Measurements from ENCODE around the gene NOL4L.

Gene NOL4L

DNA sequence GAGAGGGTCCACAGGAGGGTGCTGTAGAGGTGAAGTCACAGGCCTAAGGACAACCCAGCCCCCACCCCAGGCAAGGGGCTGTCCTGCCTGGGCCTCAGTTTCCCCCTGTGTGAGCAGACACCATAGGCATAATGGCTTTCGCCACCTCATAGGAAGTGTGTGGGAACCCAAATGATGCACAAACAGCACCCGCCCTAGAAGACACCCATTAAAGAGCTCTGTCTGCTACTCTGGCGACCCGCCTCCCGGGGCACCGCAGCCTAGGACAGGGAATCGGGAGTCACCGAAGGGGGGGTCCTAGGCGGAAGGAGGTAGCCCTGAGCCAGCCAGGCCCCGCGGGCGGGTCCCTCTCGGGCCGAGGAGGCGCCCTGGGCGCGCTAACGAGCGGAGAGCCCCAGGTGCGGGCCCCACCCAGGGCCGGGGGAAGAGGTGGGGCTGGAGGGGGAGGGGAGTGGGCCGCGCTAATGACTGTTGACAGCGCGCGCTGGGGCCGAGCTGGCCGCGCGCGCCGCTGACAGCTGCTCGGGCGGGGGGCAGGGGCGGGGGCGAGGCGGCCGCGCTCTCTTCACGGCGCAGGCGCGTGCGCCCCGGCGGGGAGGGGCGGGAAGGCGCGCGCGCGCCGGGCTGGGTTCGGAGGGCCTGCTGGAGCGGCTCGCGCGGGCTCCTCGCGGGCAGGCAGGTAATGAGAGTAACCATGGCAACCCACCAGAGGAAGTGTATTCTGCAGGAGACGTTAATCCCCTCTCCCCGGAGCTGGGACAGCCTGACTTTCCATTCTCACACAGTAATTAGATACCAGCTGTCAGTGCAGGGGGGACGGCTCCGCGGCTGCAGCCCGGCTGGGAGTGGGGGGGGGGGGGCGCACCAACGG, 48.9 kb downstream of the NOL4L start:
- Histone ChIP-seq H3K27me3 (ENCODE audit: insufficient read depth, low read length) (peaks cover 27% of the 10 kb centered on the region), H3K9ac (ENCODE audit: low read depth, low read length) (no peak overlapping the region), H3K4me1 (ENCODE audit: insufficient read depth, low read length) (peaks cover 25% of the 10 kb centered on the region), H3K27ac (ENCODE audit: low read depth, low read length) (no peak overlapping the region), H3K9me3 (ENCODE audit: insufficient read depth, low read depth, low read length) (no peaks in the 10 kb centered on the region), H3K36me3 (ENCODE audit: insufficient read depth, low read length) (no peaks in the 10 kb centered on the region), H3K4me3 (ENCODE audit: low read length) (peak overlapping the region; percentile 53)
- 2% methylated on average over 62 of the region's 68 CpGs for WGBS

- peaks cover 25% of the 10 kb centered on the region for H3K4me1 ChIP-seq (ENCODE audit: insufficient read depth, low read length)
- no peak overlapping the region for H3K27ac ChIP-seq (ENCODE audit: low read depth, low read length)
- peak overlapping the region; percentile 53 for H3K4me3 ChIP-seq (ENCODE audit: low read length)
- peaks cover 27% of the 10 kb centered on the region for H3K27me3 ChIP-seq (ENCODE audit: insufficient read depth, low read length)
- no peaks in the 10 kb centered on the region for H3K9me3 ChIP-seq (ENCODE audit: insufficient read depth, low read depth, low read length)
- H3K9ac ChIP-seq (ENCODE audit: low read depth, low read length), result no peak overlapping the region
- 52% methylated on average over 18 of the region's 18 CpGs for WGBS
- H3K36me3 ChIP-seq (ENCODE audit: insufficient read depth, low read length), result no peaks in the 10 kb centered on the region
Measured at GRCh38 chr20:32535316-32535952, 49.7 kb downstream of the NOL4L start.

- H3K9me3 ChIP-seq (ENCODE audit: insufficient read depth, low read depth, low read length), result no peaks in the 10 kb centered on the region
- peaks cover 27% of the 10 kb centered on the region for H3K27me3 ChIP-seq (ENCODE audit: insufficient read depth, low read length)
- 13% methylated on average over 8 of the region's 8 CpGs for WGBS
- H3K4me3 ChIP-seq (ENCODE audit: low read length), result no peak overlapping the region
- no peaks in the 10 kb centered on the region for H3K36me3 ChIP-seq (ENCODE audit: insufficient read depth, low read length)
- peaks cover 25% of the 10 kb centered on the region for H3K4me1 ChIP-seq (ENCODE audit: insufficient read depth, low read length)
- no peak overlapping the region for H3K9ac ChIP-seq (ENCODE audit: low read depth, low read length)
- H3K27ac ChIP-seq (ENCODE audit: low read depth, low read length), result no peak overlapping the region
Measured at GRCh38 chr20:32534661-32535240, 50.4 kb downstream of the NOL4L start.

DNA sequence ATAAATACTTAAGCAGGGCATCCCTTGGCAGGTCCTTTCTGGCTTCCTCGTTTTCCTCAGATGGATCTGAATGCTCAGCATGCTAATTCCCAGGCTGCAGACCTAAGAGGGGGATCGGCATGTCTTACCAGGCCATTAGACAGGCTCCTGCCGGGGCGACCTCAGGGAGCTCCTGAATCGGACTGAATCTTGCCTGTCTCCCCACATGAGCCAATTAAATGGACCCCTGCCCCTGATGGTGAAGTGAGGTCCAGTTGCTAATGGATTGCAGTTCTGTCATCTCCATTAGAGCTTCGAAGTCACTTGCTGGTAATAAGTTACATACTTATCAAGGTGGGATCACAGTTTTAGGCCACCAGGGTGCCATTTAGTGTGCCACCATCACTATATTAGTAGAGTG, 51.4 kb downstream of the NOL4L start:
- Histone ChIP-seq H3K27ac (ENCODE audit: low read depth, low read length) (no peak overlapping the region), H3K36me3 (ENCODE audit: insufficient read depth, low read length) (no peaks in the 10 kb centered on the region), H3K9me3 (ENCODE audit: insufficient read depth, low read depth, low read length) (no peaks in the 10 kb centered on the region), H3K4me3 (ENCODE audit: low read length) (no peak overlapping the region), H3K4me1 (ENCODE audit: insufficient read depth, low read length) (peaks cover 24% of the 10 kb centered on the region), H3K27me3 (ENCODE audit: insufficient read depth, low read length) (peaks cover 30% of the 10 kb centered on the region), H3K9ac (ENCODE audit: low read depth, low read length) (no peak overlapping the region)
- 80% methylated on average over 6 of the region's 6 CpGs for WGBS

- Histone ChIP-seq H3K9ac (ENCODE audit: low read depth, low read length) (no peak overlapping the region), H3K4me1 (ENCODE audit: insufficient read depth, low read length) (peaks cover 18% of the 10 kb centered on the region)
- 94% methylated on average over 7 of the region's 7 CpGs for WGBS
Measured at GRCh38 chr20:32532246-32532645, 52.9 kb downstream of the NOL4L start.

GRCh38 chr20:32528905-32529670, 56.0 kb downstream of the NOL4L start:
- H3K27me3 ChIP-seq (ENCODE audit: insufficient read depth, low read length), result peaks cover 22% of the 10 kb centered on the region; the same call in 1 of the 2 replicates
- H3K9ac ChIP-seq (ENCODE audit: low read depth, low read length), result no peak overlapping the region
- 93% methylated on average over 13 of the region's 13 CpGs for WGBS
- H3K9me3 ChIP-seq (ENCODE audit: insufficient read depth, low read depth, low read length), result no peaks in the 10 kb centered on the region
- H3K27ac ChIP-seq (ENCODE audit: low read depth, low read length), result no peak overlapping the region
- H3K4me1 ChIP-seq (ENCODE audit: insufficient read depth, low read length), result peaks cover under 1% of the 10 kb centered on the region; the same call in 1 of the 2 replicates
- no peak overlapping the region for H3K4me3 ChIP-seq (ENCODE audit: low read length)
- no peaks in the 10 kb centered on the region for H3K36me3 ChIP-seq (ENCODE audit: insufficient read depth, low read length)

More at GRCh38 chr20:32532246-32532645, 52.9 kb downstream of the NOL4L start:
- Histone ChIP-seq H3K27me3 (ENCODE audit: insufficient read depth, low read length) (peaks cover 33% of the 10 kb centered on the region), H3K4me3 (ENCODE audit: low read length) (no peak overlapping the region), H3K27ac (ENCODE audit: low read depth, low read length) (no peak overlapping the region), H3K9me3 (ENCODE audit: insufficient read depth, low read depth, low read length) (no peaks in the 10 kb centered on the region), H3K36me3 (ENCODE audit: insufficient read depth, low read length) (no peaks in the 10 kb centered on the region)

DNA sequence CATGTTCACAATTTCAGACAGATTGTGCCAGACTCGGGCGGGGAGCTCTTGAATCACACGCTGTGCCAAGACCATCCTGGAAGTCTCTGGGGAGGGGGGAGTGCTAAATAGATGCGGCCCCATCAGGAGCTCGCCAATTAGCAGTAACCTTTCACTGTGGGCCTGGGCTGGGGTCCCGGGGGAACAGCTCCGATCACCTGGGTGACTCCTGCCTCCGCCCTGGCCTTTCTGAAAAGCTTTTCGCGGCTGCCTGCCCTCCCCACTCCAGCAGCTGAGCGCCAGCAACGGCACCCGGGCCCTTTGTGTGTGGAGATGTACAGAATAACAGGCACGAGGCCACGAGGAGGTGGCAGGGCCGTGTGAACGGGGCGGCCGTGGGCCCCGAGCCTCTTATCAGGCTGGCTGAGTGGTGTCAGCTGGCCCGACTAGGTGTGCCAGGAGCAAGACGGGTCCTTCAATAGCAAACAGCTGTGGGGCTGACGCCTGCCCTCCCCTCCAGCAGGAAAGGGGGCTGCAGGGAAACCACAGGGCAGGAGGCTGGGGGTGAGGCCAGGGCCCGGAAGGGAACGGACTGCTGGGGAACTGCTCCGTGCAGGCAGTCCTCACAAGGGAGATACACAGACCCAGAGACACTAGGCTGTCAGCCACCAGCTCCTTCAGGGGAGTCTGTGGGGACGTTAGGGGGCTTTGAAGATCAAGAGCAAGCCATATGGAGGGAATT, 56.8 kb downstream of the NOL4L start:
- Histone ChIP-seq H3K36me3 (ENCODE audit: insufficient read depth, low read length) (no peaks in the 10 kb centered on the region), H3K4me3 (ENCODE audit: low read length) (no peak overlapping the region), H3K9me3 (ENCODE audit: insufficient read depth, low read depth, low read length) (no peaks in the 10 kb centered on the region), H3K27me3 (ENCODE audit: insufficient read depth, low read length) (peaks cover 22% of the 10 kb centered on the region; the same call in 1 of the 2 replicates), H3K27ac (ENCODE audit: low read depth, low read length) (no peak overlapping the region), H3K4me1 (ENCODE audit: insufficient read depth, low read length) (no peaks in the 10 kb centered on the region), H3K9ac (ENCODE audit: low read depth, low read length) (no peak overlapping the region)
- WGBS, result 55% methylated on average over 27 of the region's 27 CpGs

- Histone ChIP-seq H3K9ac (ENCODE audit: low read depth, low read length) (no peak overlapping the region), H3K4me1 (ENCODE audit: insufficient read depth, low read length) (no peaks in the 10 kb centered on the region), H3K27ac (ENCODE audit: low read depth, low read length) (no peak overlapping the region), H3K27me3 (ENCODE audit: insufficient read depth, low read length) (peaks cover 22% of the 10 kb centered on the region; the same call in 1 of the 2 replicates), H3K9me3 (ENCODE audit: insufficient read depth, low read depth, low read length) (no peaks in the 10 kb centered on the region), H3K4me3 (ENCODE audit: low read length) (no peak overlapping the region), H3K36me3 (ENCODE audit: insufficient read depth, low read length) (no peaks in the 10 kb centered on the region)
- 66% methylated on average over 23 of the region's 24 CpGs for WGBS
Measured at GRCh38 chr20:32527447-32528055, 57.6 kb downstream of the NOL4L start.

GRCh38 chr20:32527052-32527446, 58.1 kb downstream of the NOL4L start:
- Histone ChIP-seq H3K9me3 (ENCODE audit: insufficient read depth, low read depth, low read length) (no peaks in the 10 kb centered on the region), H3K27ac (ENCODE audit: low read depth, low read length) (no peak overlapping the region), H3K4me1 (ENCODE audit: insufficient read depth, low read length) (no peaks in the 10 kb centered on the region), H3K9ac (ENCODE audit: low read depth, low read length) (no peak overlapping the region), H3K27me3 (ENCODE audit: insufficient read depth, low read length) (peaks cover 22% of the 10 kb centered on the region; the same call in 1 of the 2 replicates), H3K4me3 (ENCODE audit: low read length) (no peak overlapping the region), H3K36me3 (ENCODE audit: insufficient read depth, low read length) (no peaks in the 10 kb centered on the region)
- 90% methylated on average over 5 of the region's 5 CpGs for WGBS

DNA sequence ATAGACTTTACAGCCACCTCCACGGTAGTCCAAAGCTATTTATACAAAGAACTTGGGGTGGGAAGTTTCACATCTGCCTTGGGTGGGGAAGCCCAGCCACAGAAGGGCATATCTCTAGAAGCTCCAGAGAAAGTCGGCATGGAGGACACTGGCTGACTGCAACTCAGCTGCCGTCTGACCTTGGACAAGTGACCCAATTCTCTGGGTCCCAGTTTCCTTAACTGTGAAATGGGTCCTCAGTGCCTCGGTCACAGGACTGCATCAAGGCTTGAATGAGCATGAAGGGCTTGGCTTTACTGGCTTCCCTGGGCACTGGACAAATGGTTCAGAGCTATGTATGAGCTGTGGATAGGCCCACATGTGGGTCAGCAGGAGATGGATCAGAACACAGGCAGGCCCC, 58.6 kb downstream of the NOL4L start:
- H3K4me1 ChIP-seq (ENCODE audit: insufficient read depth, low read length), result no peaks in the 10 kb centered on the region
- no peaks in the 10 kb centered on the region for H3K36me3 ChIP-seq (ENCODE audit: insufficient read depth, low read length)
- H3K9me3 ChIP-seq (ENCODE audit: insufficient read depth, low read depth, low read length), result no peaks in the 10 kb centered on the region
- H3K27me3 ChIP-seq (ENCODE audit: insufficient read depth, low read length), result peaks cover 22% of the 10 kb centered on the region; the same call in 1 of the 2 replicates
- H3K9ac ChIP-seq (ENCODE audit: low read depth, low read length), result no peak overlapping the region
- no peak overlapping the region for H3K27ac ChIP-seq (ENCODE audit: low read depth, low read length)
- no peak overlapping the region for H3K4me3 ChIP-seq (ENCODE audit: low read length)
- WGBS, result 82% methylated on average over 4 of the region's 4 CpGs

Measured in HUES64 (cell line).